ENCODE data around the gene HRH3.

Gene HRH3

DNA sequence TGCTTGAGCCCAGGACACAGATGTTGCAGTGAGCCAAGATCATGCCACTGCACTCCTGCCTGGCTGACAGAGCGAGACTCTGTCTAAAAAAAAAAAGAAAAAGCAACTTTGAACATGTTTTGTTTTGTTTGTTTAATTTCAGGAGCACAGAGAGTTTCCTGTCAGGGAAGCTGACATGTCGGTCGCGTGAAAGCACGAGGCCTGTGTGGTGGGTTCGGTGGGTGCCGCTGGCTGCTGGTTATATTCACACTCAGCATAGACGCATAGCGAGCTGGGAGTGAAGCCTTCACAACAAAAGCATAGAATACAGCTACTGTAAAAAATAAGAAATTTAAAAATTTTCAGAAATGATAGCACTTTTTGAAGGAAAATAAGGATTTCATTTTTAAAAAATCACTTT is 22.8 kb downstream of the HRH3 start:
- DNase-seq = no peak

DNA sequence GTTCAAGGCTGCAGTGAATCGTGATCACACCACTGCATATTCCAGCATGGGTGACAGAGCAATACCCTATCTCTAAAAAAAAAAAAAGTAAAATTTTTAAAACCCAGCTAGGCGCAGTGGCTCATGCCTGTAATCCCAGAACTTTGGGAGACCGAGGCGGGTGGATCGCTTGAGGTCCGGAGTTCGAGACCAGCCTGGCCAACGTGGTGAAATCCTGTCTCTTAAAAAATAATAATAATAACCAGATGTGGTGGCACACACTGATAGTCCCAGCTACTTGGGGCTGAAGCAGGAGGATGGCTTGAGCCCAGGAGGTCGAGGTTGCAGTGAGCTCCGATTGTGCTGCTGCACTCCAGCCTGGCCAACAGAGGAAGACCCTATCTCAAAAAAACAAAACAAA is 23.8 kb downstream of the HRH3 start:
- no peak for DNase-seq

DNA sequence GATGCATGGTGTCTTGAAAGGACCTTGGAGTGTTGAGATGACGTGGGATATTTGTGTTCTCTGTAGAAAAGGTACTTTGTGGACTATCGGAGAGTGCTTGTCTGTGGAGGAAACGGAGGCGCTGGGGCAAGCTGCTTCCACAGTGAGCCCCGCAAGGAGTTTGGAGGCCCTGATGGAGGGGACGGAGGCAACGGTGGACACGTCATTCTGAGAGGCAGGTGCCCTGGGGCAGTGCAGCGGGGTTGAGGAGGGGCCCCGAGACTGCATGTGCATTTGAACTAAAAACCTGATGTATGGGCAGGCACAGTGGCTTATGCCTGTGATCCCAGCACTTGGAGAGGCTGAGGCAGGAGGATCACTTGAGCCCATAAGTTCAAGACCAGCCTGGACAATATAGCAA is 24.3 kb downstream of the HRH3 start:
- DNase-seq = no peak

DNA sequence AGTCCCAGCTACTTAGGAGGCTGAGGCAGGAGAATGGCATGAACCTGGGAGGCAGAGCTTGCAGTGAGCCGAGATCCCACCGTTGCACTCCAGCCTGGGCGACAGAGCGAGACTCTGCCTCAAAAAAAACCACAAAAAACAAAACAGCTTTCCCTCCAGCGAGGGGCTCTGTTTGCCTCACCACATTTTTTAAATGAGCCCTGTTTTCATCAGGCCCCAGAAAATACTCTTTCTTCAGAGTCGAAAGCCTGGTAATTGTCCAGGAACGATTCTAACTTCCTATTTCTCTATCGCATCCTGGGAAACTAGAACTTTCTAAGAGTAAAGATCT is 25.0 kb downstream of the HRH3 start:
- no peak for DNase-seq

DNA sequence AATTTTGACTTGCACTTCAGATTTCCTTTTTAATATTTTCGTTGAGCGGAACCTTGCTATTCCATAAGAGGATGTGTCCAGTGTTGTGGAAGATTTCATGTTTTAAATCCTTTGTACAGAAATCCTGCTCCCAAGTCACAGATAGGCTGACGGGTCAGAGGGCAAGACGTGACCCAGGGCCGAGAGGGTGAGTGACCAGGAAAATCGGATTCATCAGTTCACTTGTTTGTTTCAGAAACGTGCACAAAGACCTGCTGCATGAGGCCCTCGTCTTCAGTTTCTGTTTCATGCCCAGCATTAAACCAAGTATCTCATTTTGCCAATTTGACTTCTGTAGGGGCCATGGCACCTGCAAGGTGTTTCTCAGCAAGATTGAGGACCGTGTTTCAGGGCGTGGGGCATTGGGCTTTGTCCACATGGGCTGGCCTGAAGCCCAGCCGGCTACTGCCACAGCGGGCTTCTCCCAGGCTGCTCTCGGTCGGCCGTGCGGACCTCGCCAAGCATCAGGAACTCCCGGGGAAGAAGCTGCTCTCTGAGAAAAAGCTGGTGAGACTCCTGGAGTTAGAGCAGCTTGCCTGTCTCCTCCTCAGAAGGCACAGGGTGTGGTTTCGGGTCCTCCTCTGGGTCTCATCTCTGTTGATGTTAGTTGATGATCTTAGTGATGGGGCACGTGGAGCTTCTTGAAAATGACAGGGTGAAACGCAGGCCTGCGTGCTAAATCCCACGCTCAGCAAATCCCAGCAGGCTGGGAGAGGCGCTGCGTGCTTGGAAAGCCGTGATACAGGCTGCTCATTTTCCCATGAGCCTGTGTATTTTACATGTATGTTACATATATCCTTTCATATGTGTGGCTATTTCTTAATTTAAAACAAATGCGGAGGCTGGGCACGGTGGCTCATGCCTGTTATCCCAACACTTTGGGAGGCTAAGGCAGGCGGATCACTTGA is 26.7 kb downstream of the HRH3 start:
- no peak for DNase-seq

DNA sequence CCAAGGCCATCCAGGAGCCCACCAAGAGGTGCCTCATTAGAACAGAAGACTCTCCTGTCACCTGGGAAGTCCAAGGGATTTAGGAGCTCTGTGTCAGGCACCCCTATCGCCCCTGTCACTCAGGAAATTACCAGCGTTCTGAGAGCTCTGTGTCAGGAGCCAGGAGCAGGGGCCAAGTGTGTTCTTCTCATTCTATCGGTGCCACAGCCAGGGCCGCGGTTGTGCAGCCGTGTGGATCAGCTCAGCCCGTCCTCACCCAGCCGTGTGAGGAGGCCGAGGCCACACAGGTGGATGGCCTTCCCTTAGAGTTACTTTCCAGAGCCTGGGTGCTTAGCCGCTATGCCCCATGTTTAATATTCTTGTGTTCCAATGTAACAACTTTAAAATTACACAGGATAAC is 27.4 kb downstream of the HRH3 start:
- DNase-seq = no peak

DNA sequence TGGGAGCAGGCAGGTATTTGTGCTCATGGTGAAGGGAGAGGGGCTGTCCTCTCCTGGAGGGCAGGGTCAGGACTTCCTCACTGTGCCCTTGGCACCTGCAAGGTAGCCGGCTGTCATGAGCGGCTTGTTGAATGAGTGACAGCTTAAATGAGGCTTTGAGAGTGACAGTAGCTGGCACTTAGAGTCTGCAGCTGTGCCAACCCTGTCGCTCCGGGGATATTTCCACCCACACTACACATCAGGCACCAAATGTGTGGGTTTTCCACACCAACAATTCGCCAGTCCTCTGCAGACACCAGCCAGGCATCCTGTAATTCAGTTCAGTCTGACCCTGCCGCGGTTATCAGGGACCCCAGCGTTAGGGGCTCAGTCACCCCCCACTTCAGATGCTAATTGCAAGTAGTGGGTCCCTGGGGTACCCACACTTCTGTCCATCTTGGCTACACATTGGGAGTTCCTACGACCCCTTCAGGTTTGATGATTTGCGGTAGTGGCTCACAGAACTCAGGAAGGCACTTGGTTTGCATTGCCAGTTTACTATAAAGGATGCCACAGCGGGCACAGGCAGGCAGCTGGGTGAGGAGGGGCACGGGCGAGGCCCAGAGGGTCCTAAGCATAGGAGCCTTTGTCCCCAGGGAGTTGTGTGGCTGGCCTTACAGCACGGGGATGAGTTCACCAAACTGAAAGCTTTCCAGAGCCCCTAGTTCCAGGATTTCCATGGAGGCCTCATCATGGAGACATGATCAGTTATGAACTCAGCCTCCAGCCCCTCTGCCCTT is 28.1 kb downstream of the HRH3 start:
- no peak for DNase-seq

DNA sequence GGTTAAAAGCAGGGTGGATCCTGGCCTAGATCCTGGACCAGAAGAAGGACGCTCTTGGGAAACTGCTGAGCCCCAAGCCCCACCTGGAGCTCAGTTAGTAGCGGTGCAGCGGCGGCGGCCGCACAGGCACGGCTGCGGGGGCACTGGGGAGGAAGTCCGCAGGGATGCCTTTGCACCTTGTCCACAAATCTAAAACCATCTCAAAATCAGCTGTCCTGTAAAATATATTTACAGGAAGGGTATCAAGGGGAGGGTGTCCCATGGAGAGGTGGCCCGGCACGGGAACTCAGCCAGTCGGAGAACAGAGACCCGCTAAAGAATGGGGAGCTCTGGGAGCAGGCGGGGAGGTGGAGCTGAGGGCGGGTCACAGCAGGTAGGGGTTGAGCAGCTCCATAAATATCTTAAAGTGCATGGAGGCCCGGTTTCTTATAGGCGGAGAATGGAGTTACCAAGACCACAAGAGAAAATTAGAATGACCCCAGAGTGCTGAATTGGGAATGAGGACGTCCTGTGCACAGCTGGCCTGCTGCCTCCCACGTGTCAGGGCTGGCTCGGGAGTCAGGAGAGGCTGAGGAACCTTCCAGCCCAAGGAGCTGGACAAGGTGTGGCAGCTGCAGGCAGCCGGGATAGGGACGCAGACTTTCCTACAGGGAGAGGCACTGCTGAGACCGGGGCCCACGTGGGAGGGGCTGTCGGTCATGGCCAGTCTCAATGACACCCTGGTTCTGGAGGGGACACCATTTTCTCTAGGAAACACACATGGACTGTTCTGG is 29.3 kb downstream of the HRH3 start:
- DNase-seq = no peak

DNA sequence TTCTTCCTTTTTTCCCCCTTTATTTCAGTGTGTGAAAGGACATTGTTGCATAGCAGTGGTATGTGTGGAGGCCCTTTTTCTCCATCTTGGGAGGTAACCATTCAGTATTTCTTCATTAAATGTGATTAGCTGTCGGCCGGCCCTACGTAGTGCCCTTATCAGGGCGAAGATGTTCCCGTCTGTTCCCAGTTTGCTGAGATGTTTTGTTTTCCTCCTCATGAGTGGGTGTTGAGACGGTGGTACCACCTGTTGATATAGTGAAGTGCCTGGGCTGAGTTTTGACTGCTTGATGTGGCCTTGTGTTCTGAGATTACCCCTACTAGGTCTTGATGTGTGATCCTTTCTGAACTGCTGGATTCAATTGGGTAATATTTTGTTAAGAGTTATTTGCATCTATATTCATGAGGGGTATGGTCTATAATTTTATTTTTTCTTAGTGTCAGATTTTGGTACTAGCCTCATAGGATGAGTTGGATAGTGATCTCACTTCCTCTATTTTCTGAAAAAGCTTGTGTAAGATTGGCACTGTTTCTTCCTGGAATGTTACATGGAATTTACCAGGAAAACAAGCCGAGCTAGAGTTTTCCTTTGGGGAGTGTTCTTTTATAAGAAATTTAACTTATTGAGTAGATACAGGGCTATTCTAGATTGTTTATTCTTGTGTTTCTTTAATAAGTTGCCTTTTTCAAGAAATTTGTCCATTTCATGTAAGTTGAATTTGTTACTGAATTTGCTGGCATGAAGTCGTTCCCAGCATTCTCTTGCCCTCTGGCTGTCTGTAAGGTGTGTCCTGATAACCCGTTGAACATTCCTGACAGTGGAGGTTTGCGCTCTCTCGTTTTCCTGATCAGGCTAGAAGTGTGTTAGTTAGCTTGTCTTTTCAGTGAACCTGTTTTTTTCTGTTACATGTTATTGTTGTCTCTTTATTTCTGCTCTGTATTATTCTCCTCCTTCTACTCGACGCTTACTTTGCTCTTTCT is 32.9 kb downstream of the HRH3 start:
- peak in 1 of 2 donors; percentile 14 for DNase-seq

DNA sequence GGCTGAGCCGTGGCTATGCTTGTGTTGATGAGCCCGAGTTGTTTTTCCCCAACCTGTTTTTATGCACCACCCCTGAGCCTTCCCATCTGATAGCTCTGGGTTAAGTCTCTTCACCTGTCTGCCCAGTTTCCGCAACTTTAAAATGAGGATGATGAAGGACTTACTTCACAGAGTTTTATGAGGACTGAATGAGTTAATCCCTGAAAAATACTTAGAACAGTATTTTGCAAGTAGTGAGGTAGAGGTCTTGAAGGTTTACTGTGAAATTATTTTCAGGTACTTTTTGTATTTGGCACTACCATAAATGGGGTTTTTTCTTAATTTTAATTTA is 34.0 kb downstream of the HRH3 start:
- no peak for DNase-seq

DNA sequence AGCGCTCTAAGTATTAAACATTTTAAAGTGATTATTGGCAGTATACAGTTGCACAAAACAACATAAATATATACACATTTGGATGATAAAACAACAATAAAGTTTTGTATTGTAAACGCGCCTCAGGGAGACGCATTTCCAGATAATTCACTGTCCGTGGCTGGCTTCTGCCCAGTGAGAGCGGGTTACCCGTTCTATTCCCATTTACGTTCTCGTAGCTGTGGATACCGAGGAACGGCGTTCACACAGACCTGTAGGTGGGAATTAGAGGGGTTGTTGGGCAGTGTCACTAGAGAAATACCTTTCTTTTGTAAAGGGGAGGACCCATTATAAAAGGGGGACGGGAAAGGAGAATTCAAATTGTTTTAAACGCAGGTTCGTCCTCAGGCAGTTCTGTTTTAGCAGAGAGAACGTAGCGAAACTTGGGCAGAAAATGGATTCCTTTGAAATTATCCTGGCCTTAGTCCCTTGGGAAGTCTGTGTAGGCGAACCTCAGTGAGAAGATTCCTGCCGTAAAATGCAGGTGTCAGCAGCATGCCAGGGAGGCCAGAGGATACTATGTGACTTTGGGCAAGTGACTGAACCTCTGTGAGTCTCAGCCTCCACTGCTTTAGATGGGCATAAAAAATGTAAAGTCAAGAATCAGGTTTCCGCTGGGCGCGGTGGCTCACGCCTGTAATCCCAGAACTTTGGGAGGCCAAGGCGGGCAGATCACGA is 36.5 kb downstream of the HRH3 start:
- DNase-seq = peak; percentile 4 to 8

DNA sequence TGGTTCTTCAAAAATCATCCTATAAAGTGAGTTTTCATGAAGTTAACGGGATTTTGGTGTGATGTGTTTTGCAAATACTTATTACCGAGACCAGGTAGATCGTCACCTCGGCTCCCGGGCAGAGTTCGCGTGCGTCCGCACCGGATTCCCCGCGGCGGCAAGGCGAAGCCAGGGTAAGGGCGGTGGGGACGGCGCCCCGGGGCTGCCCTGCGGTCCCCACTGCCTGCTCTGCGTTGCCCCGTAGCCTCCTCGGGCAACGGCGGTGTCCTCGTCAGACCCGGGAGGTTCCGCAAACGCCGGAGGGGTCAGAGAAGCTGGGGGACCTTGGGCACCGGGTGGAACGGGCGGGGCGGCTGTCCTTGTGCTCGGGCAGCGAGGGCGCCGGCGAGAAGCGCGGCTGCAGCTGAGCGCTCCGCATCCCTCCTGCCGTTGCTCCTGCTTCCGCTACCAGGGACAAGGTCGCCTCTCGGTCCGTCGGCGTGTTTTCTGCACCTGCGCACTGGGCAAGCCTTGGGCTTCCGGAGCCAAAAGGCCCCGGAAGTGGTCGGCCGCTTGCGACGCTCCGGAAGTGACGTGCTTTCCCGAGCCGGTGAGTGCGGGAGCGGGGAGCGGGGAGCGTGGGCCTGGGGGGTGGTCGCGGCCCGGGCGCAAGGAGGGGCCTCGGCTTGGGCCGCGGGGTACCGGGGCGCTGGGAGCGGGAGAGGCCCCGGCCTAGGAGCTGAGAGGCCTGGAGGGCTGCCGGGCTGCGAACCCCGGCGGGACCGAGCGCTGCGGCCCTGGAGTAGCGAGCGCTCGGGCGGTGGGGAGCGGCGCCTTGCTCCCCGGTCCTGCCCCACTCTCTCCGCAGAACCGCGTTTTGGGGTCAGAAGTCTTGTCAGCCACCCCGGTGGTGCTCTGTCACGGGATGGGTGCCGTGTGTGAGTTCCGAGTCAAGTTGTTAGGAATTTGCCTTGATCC is 37.3 kb downstream of the HRH3 start, which contains the start of gene MTG2:
TSS of gene MTG2 (plus strand) at position 560 of the 957 bp plus-strand sequence. CDS start 10,393 bp downstream, outside the sequence.
- DNase-seq = peak; percentile 96 to 98

DNA sequence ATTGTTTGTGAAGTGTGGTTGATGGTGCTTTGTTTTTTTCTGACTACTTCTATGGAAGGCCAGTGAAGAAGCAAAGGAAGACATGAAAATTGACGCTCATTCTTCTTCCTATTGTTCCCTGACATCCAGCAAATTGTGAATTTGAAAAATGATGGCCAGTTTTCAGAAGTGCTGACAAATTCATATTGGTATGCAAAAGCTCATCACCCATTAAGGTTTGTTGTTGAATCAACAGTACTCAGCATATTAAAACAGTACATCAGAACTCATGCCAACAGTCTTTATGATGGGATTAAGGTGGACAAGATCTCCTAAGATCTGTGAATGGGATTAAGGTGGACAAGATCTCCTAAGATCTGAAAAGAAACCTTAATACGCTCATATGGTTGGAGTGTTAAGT is 38.3 kb downstream of the HRH3 start:
- no peak for DNase-seq

DNA sequence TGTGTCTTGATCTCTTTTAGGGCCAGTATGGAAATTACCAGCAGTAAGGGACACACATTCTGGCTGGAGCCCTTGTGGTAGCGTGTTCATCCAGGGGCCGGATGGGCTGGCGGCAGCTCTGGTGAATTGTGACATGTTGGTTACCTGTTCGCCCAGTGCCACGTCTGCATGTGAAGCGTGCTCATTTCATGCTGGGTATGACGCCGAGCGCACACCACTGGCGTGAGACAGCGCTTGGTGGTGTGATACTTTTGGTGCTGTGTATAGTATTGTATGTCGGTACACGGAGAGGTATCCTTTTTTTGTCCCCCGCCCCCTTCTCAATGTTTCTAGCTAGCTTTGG is 40.9 kb downstream of the HRH3 start:
- DNase-seq = no peak

DNA sequence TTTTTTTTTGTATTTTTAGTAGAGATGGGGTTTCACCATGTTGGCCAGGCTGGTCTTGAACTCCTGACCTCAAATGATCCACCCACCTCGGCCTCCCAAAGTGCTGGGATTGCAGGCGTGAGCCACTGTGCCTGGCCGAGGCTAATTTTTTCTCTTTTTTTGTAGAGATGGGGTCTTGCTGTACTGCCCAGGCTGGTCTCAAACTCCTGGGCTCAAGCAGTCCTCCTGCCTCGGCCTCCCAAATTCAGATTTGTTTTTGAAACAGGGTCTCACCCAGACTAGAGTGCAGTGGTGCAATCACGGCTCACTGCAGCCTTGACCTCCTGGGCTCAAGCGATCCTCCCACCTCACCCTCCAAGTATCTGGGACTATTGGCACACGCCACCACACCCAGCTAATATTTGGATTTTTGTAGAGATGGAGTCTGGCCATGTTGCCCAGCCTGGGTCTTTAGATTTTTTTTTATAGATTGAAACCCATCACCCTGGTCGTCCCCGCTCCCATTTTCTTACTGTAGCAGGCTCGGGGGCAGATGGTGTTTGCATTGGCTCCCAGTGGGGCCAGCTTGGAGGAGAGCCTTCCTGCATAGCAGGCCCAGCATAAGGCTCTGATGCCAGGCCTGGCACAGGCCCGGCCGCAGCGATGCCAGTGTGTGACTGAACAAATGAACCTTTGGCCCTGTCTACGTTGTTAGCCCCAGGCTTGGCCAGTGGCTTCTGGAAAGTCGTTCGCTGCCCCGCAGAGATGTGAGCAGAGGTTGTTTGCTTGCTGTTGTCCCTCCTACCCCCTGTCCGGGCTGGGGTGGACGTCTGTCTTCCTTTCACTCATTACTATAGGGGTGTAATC is 41.5 kb downstream of the HRH3 start:
- DNase-seq = no peak

DNA sequence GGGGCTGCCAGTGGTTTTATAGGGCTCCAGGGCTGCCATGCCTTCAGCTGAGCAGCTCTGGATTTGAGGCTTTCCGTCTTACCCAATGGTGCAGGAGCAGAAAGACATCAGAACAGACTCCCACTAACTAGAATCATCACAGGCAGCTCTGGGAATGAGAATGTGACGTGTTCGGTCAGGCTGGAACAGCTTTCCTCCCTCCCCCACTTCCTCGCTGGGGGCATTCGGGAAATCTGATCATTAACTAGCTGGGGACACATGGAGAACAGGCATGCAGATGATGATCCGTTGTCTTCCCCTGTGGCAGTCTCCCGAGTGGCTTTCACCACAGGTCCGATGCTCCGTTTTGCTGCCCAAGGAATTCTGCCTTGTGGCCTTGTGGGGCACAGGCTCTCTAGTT is 42.8 kb downstream of the HRH3 start:
- DNase-seq = no peak

DNA sequence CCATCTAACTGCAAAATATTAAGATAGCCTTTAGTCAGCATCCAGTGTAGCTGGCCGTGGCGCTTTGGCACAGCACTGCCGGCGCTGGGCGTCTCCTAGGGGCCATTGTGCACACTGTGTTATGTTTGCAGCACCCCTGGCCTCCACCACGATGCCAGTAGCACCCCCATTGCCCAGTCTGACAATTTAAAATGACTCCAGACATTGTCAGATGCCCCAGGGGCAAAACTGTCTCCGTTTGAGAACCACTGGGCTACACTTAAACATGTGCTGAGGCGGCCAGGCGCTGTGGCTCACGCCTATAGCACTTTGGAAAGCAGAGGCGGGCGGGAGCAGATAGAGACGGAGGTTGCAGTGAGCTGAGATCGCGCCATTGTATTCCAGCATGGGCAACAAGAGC is 43.2 kb downstream of the HRH3 start:
- DNase-seq = no peak

DNA sequence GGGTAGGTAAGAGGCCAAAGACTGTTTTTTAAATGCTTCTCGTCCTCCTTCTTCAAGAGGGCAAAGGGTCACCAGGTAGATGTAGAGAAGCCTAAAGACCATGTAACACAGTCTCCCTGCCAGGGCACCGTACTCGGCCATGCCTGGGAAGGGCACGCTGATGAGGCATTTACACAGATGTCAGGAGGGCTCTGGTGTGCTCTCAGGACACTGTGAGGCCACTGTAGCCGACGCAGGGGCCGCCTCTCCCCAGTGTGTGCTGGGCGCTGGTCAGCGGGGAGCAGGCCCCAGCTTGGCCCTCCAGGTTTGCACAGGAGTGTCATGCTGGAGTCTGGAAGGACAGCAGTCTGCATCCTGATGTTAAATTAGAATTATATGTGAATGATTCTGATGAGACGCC is 44.4 kb downstream of the HRH3 start:
- DNase-seq = no peak

Measured in inflammatory macrophage (primary cell).